Spleen (tissue), 11 donors: ENCODE data around the gene RBM38. TPM values are rescaled to one million over a fixed set of nuclear protein-coding genes. Genes with fewer than 3 reads are reported as not detected.
A peak's percentile ranks its signal among the peaks of the same experiment; 100 is the strongest.

ENCODE experiments used
- DNase-seq: peaks from one replicate; pipeline ENCODE4 v3.0.0-alpha.2; 2020
- H3K27ac ChIP-seq, 8 donors: fragments of 200-600 bp; sonication (generic) in 7 of 8; 1 replicate in 4 of 8; 2 replicates in 4 of 8; pipeline versions ENCODE4 v1.5.0 to v1.8.0; 2016 to 2021; ENCODE audit warnings: inconsistent platforms in 4 of 8, mild to moderate bottlenecking in 4 of 8, moderate library complexity in 1 of 8
- H3K27me3 ChIP-seq, 7 donors: fragments of 200-600 bp; sonication (generic) in 6 of 7; replicated peaks in 1 of 7; 1 replicate in 4 of 7; 2 replicates in 3 of 7; pipeline versions ENCODE4 v1.5.0 to v1.8.0; 2016 to 2021; ENCODE audit warnings: inconsistent platforms in 3 of 7, mild to moderate bottlenecking in 1 of 7
- H3K36me3 ChIP-seq, 6 donors: fragments of 200-600 bp; sonication (generic) in 5 of 6; 1 replicate in 4 of 6; 2 replicates in 2 of 6; pipeline versions ENCODE4 v1.5.0 to v1.8.0; 2016 to 2021; ENCODE audit warnings: inconsistent platforms in 2 of 6
- H3K4me1 ChIP-seq, 6 donors: fragments of 200-600 bp; sonication (generic) in 5 of 6; 1 replicate in 3 of 6; 2 replicates in 3 of 6; pipeline versions ENCODE4 v1.5.0 to v1.8.0; 2016 to 2021; ENCODE audit warnings: inconsistent platforms in 3 of 6
- H3K4me3 ChIP-seq, 8 donors: fragments of 200-600 bp; sonication (generic) in 7 of 8; 1 replicate in 4 of 8; 2 replicates in 4 of 8; pipeline versions ENCODE4 v1.5.0 to v1.8.0; 2016 to 2021; ENCODE audit warnings: inconsistent platforms in 4 of 8, mild to moderate bottlenecking in 4 of 8, moderate library complexity in 2 of 8
- H3K9me3 ChIP-seq, 8 donors: fragments of 200-600 bp; sonication (generic) in 7 of 8; 1 replicate in 4 of 8; 2 replicates in 4 of 8; pipeline versions ENCODE4 v1.5.0 to v1.8.0; 2016 to 2021; ENCODE audit warnings: inconsistent platforms in 4 of 8
- POLR2A ChIP-seq, 3 donors: fragments of 450-650 bp; IDR thresholded peaks; one replicate each; pipeline ENCODE4 v1.5.1; 2017; ENCODE audit warnings: antibody characterized with exemption in 3 of 3, mild to moderate bottlenecking in 1 of 3
- POLR2AphosphoS5 ChIP-seq, 3 donors: sonication (generic); formaldehyde crosslinking; IDR thresholded peaks; one replicate each; pipeline ENCODE4 v1.5.1; 2017; ENCODE audit warnings: antibody characterized with exemption in 3 of 3
- WGBS, 5 donors: extraction: QIAGEN DNeasy Blood & Tissue Kit in 3 of 5; methylation state at CpG; one replicate each; pipeline versions ENCODE4 v1.1.5 to v1.1.7; 2013 to 2018; 5-methylcytosine and 5-hydroxymethylcytosine counted together
- intact Hi-C: fragments of 100-400 bp; cut with DNase I; formaldehyde crosslinking; loops from one replicate; pipeline ENCODE4 v1.15.0; 2023; ENCODE audit warnings: low total_unique reads
- polyA plus RNA-seq, 3 donors: library from polyadenylated mRNA; stranded (reverse); fragments of 200-250 nt; gene quantifications; one replicate each; pipeline ENCODE4 v1.2.1, GENCODE V29; 2013
- total RNA-seq, 7 donors: library from RNA; depleted of rRNA in 3 of 7; stranded (reverse); fragments of >200 nt in 3 of 7; fragmentation: NEBNext Ultra II Directional in 4 of 7; extraction: Animal tissue kit (Norgen Biotek cat#: 25700) in 4 of 7; gene quantifications; one replicate each; pipeline versions ENCODE4 v1.1.0 to v1.2.1, GENCODE V29; 2016 to 2021
- TF ChIP-seq, protein P1 (sequence below), 11 experiments: fragments of 200-600 bp in 7 of 11; fragments of 450-650 bp in 4 of 11; sonication (generic) in 4 of 11; IDR thresholded peaks in 8 of 11; conservative IDR thresholded peaks in 3 of 11; 1 replicate in 7 of 11; 2 replicates in 4 of 11; pipeline versions ENCODE4 v1.4.0 to v1.8.0; 2016 to 2021; ENCODE audit warnings: antibody characterized with exemption in 11 of 11, inconsistent platforms in 4 of 11, mild to moderate bottlenecking in 1 of 11
- donor health status: healthy with polysubstance abuse.
- donor health status: DM: no; HTN: no; CAD: no; lungs with moderate emphysema.
- donor health status: DM: no; HTN: no; CAD: no.
- donor health status: Bipolar disorder and iron deficiency.
- donor health status: healthy.
- donor health status: DM: no; HTN: no; CAD: no.
- donor health status: DM: yes; HTN: yes; CAD: no.

Gene RBM38
- total and polyA plus RNA-seq, 10 donors = 48.6 to 120 (median 65.8) TPM

- Histone ChIP-seq H3K27ac (peak overlapping the region in 5 of 8 donors; percentile 20 to 77 (median 46)), H3K9me3 (no peaks in the 10 kb centered on the region), H3K4me3 (no peak overlapping the region), H3K27me3 (no peaks in the 10 kb centered on the region), H3K36me3 (peaks cover 0 to 44% (median 12%) of the 10 kb centered on the region in 6 donors), H3K4me1 (peaks cover 6 to 69% (median 40%) of the 10 kb centered on the region in 6 donors)
- intact Hi-C loops = no loop called here
- WGBS, 5 donors = 79 to 93% (median 86%) methylated on average over 7 to 8 of the region's 8 CpGs
- TF ChIP-seq, protein P1, sequence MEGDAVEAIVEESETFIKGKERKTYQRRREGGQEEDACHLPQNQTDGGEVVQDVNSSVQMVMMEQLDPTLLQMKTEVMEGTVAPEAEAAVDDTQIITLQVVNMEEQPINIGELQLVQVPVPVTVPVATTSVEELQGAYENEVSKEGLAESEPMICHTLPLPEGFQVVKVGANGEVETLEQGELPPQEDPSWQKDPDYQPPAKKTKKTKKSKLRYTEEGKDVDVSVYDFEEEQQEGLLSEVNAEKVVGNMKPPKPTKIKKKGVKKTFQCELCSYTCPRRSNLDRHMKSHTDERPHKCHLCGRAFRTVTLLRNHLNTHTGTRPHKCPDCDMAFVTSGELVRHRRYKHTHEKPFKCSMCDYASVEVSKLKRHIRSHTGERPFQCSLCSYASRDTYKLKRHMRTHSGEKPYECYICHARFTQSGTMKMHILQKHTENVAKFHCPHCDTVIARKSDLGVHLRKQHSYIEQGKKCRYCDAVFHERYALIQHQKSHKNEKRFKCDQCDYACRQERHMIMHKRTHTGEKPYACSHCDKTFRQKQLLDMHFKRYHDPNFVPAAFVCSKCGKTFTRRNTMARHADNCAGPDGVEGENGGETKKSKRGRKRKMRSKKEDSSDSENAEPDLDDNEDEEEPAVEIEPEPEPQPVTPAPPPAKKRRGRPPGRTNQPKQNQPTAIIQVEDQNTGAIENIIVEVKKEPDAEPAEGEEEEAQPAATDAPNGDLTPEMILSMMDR (IDR thresholded peaks at IDR 0.05 in 8 of 11, conservative IDR thresholded peaks at IDR 0.05 in 3 of 11) = no peak
- TF ChIP-seq POLR2A (IDR thresholded peaks at IDR 0.05) = no peak
- no peak for TF ChIP-seq POLR2AphosphoS5 (IDR thresholded peaks at IDR 0.05)
- peak; percentile 71 for DNase-seq
These were observed 6.7 kb upstream of the RBM38 start for GRCh38 chr20:57384486-57384885.

DNA sequence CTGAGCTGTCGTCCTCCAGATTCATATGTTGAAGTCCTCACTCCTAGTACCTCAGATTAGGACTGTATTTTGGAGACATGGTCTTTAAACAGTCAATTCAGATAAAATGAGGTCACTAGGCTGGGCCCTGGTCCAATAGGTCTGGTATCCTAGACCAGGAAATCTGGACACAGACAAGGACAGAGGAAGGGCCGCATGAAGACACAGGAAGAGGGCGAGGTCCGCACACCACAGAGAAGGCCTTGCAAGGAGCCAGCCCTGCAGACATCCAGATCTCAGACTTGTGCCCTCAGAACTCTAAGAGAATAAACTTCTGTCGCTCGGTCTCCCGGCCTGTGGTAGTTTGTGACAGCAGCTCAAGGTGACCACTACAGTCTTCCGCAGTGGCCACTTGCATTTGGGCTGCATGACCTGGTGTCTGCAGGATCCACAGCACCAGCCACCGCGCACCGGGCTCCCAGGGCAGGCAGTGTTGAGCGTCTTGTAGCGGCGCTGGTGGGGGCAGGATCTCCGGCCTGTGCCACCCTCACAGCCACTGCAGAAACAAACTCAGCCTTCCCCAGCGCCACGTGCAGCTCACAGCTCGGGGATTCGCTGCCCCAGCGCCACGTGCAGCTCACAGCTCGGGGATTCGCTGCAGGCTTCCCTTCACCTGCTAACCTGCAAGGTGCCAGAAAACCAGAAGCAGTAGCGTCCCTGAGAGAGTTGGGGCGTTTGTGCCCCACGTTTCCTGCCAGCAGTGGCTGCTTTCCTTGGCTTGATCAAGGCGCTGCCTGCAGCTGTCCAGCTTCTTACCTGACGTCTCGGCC lies 6.0 kb upstream of the RBM38 start:
- DNase-seq = peak; percentile 77
- Histone ChIP-seq H3K36me3 (peaks cover 0 to 41% (median 8%) of the 10 kb centered on the region in 6 donors), H3K9me3 (no peaks in the 10 kb centered on the region), H3K4me1 (peaks cover 13 to 76% (median 47%) of the 10 kb centered on the region in 6 donors), H3K27me3 (no peaks in the 10 kb centered on the region), H3K27ac (peak overlapping the region in 6 of 8 donors; percentile 14 to 77 (median 46)), H3K4me3 (no peak overlapping the region)
- WGBS, 5 donors = 69 to 80% (median 76%) methylated on average over 27 to 29 of the region's 29 CpGs
- TF ChIP-seq, protein P1 (IDR thresholded peaks at IDR 0.05 in 8 of 11, conservative IDR thresholded peaks at IDR 0.05 in 3 of 11) = no peak
- TF ChIP-seq POLR2AphosphoS5 (IDR thresholded peaks at IDR 0.05) = peak; percentile 47 to 62 (median 57)
- intact Hi-C loops = loop anchor here (5.0 kb wide), 1 partner anchor 232 kb away; no protein-coding TSS in a partner anchor

DNA sequence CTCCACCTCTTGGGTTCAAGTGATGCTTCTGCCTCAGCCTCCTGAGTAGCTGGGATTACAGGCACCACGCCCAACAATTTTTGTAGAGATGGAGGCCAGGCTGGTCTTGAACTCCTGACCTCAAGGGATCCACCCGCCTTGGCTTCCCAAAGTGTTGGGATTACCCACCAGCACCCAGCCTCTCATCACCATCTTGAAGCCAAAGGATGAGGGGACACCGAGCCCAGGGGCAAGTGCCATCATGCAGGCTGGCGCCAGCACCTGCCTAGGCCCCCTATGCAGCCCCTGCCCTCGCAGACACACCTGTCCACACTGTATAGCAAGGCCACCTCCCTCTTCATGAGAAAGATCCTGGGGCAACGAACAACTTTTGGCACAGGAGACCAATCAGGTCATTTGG lies 5.3 kb upstream of the RBM38 start:
- Histone ChIP-seq H3K27me3 (no peaks in the 10 kb centered on the region), H3K4me3 (no peak overlapping the region), H3K4me1 (peaks cover 18 to 84% (median 55%) of the 10 kb centered on the region in 6 donors), H3K36me3 (peaks cover 0 to 33% (median under 1%) of the 10 kb centered on the region in 6 donors), H3K27ac (peak overlapping the region in 4 of 8 donors; percentile 14 to 77 (median 32)), H3K9me3 (no peaks in the 10 kb centered on the region)
- peak; percentile 70 for DNase-seq
- TF ChIP-seq, protein P1 (IDR thresholded peaks at IDR 0.05 in 8 of 11, conservative IDR thresholded peaks at IDR 0.05 in 3 of 11) = no peak
- TF ChIP-seq POLR2AphosphoS5 (IDR thresholded peaks at IDR 0.05) (no peak), POLR2A (IDR thresholded peaks at IDR 0.05) (no peak)
- intact Hi-C loops = loop anchor here (5.0 kb wide), 1 partner anchor 231 kb away; no protein-coding TSS in a partner anchor
- WGBS, 5 donors = 86 to 94% (median 91%) methylated on average over 6 of the region's 6 CpGs

DNA sequence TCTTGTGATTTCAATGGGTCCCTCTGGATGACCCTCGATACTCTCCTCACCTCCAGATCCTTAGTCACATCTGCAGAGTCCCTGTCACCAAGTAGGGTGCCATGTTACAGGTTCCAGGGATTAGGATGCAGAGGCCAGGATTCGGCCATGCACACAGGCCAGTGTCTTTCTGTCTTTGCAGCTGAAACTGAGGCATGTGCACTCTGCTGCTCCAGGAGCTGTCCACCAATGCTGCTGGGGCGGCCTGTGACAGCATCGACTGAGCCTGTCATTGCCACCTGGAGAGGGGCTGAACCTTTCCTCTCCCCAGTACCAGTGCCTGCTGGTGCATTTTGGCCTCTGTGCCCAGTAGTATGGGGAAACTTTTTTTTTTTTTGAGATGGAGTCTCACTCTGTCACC lies 4.4 kb upstream of the RBM38 start:
- H3K36me3 ChIP-seq = peaks cover 0 to 27% (median 0%) of the 10 kb centered on the region in 6 donors
- no peaks in the 10 kb centered on the region for H3K27me3 ChIP-seq
- H3K4me3 ChIP-seq = no peak overlapping the region
- H3K4me1 ChIP-seq = peaks cover 18 to 82% (median 56%) of the 10 kb centered on the region in 6 donors
- intact Hi-C loops = loop anchor here (5.0 kb wide), 1 partner anchor 231 kb away; no protein-coding TSS in a partner anchor
- TF ChIP-seq POLR2A (IDR thresholded peaks at IDR 0.05) (no peak), POLR2AphosphoS5 (IDR thresholded peaks at IDR 0.05) (no peak)
- TF ChIP-seq, protein P1 (IDR thresholded peaks at IDR 0.05 in 8 of 11, conservative IDR thresholded peaks at IDR 0.05 in 3 of 11) = no peak
- no peak overlapping the region for H3K27ac ChIP-seq
- no peaks in the 10 kb centered on the region for H3K9me3 ChIP-seq
- peak; percentile 71 for DNase-seq
- WGBS, 5 donors = 97 to 100% (median 98%) methylated on average over 4 of the region's 4 CpGs
